ENCODE results near the gene PDCD7.
"Not testable (repeated sequence)": the region's sequence is repeated elsewhere in the genome, so short reads cannot be mapped to it uniquely, and the experiment has no call there.

The PDCD7 gene

GRCh38 chr15:65133548-65134200, at the start of gene PDCD7:
Gene PDCD7 (minus strand): TSS chr15:65133808. CDS start chr15:65133781, 27 bp downstream.
- peak; percentile 90 for DNase-seq (ENCODE audit: low read depth, low spot score)

DNA sequence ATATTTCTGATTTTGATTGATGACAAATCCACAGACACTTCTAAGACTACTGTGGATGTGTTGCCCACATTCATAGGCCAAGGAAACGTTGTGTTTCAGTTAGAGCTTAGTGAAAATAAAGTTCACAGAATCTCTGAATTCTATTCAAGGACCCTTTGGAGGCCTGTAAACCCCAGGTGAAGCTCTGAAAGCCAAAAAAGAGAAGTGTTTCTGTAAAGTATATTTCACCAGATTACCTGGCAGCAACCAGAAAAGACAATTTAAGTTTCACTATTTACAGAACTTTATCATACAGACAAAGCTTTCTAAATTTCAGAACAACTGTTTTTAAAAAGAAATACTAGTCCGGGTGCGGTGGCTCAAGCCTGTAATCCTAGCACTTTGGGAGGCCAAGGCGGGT, 48.9 kb upstream of the PDCD7 start:
- DNase-seq (ENCODE audit: low read depth, low spot score), result no peak

- DNase-seq (ENCODE audit: low read depth, low spot score), result not testable (repeated sequence)
Observed at GRCh38 chr15:65181582-65182353, 48.2 kb upstream of the PDCD7 start.

DNA sequence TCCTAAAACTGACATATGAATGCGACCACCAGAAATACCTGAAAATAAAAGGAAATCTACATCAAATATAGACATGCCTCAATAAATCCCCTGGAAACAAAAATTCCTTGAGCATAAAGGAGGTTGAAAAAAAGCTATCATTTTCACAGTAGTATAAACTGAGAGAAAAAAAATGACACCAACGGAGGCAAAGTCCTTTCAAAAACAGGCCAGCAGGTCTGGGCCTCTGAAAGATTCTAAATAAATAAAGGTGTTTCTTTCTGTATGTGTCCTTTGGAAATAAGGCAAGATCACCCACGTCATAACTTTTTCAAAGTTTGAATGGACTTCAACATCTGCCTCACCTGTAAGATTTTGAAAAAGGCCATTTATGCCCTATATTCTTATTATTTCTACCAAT, 46.6 kb upstream of the PDCD7 start:
- DNase-seq (ENCODE audit: low read depth, low spot score), result no peak

- no peak for DNase-seq (ENCODE audit: low read depth, low spot score)
Observed at GRCh38 chr15:65177901-65178300, 44.3 kb upstream of the PDCD7 start.

DNA sequence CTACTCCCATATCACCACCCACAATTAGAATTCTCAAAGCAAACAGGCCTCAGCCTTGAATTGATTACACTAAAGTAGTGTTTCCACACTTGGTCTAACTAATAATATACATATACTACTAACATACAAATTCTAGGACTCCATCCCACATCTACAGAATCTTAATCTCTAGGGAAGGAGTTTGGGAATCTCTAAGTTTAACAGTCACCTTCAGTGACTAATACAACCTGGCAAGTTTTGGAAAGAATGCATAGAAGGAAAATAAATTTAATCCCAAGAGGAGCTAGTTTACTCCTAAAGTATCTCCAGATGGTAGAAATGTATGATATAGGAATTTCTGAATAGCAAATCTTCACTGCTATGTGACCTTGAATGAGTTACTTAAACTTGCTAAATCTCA, 42.4 kb upstream of the PDCD7 start:
- no peak for DNase-seq (ENCODE audit: low read depth, low spot score)

DNA sequence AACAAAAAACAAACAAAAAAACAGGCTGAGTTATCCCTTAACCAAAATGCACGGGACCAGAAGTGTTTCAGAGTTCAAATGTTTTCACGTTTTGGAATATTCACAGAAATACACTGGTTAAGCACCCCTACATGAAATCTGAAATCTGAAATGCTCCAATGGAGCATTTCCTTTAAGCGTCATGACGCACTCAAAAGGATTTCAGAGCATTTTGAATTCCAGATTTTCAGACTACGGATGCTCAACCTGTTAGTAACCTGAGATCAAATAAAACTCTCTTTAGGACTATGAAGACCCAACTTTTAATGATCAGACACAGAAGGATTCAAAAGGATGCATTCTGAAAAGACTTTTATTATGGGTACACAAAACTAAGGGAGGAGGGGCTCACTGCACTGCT, 41.9 kb upstream of the PDCD7 start:
- no peak for DNase-seq (ENCODE audit: low read depth, low spot score)

DNA sequence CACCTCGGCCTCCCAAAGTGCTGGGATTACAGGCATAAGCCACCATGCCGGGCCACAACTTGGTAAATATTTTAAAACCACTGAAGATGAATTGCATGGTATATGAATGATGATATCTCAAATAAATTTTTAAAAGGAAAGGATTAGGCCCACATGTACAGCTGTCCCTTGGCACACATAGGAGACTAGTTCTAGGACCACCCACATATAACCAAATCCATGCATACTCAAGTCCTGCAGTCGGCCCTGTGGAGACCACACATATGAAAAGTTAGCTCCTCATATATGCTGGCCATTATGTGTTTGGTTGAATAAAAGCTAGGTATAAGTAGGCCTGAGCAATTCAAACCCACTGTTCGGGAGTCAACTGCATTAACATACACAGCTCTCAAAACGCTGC, 40.9 kb upstream of the PDCD7 start:
- DNase-seq (ENCODE audit: low read depth, low spot score), result no peak

- no peak for DNase-seq (ENCODE audit: low read depth, low spot score)
Observed at GRCh38 chr15:65172531-65172930, 38.9 kb upstream of the PDCD7 start.

- no peak for DNase-seq (ENCODE audit: low read depth, low spot score)
Observed at GRCh38 chr15:65171428-65171827, 37.8 kb upstream of the PDCD7 start.

- DNase-seq (ENCODE audit: low read depth, low spot score), result no peak
Observed at GRCh38 chr15:65165875-65166274, 32.3 kb upstream of the PDCD7 start.

DNA sequence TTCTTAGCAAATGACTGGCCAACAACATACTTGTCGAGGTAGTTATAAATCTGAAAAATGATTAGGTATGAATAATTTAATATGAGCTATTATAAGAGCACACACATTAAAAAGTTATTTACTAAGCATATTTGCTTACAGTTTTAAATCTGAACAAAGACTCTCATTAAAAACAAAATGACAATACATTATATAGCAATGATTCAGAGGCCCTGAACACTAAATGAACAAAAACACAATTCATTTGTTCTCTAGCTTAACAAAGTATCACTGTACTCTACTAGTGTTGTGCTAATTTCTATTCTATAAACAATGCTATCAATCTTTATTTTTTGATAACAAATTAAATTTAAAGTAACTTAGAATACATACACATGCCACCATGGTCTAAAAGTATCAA, 30.5 kb upstream of the PDCD7 start:
- DNase-seq (ENCODE audit: low read depth, low spot score), result no peak

DNA sequence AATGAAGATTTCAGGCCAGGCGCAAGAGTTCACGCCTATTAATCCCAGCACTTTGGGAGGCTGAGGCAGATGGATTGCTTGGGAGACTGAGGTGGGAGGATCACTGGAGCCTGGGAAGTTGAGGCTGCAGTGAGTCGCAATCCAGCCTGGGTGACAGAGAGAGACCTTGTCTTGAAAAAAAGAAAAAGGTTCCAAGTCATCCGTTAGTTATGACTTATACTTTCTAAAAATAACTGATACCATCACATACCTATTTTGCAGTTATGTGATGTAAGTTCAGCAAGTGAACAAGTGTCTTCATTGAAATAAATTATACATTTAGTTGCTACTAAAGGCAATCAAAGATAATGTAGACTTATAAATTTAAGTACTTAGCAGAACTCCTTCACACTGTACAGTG, 29.4 kb upstream of the PDCD7 start:
- DNase-seq (ENCODE audit: low read depth, low spot score), result no peak

DNA sequence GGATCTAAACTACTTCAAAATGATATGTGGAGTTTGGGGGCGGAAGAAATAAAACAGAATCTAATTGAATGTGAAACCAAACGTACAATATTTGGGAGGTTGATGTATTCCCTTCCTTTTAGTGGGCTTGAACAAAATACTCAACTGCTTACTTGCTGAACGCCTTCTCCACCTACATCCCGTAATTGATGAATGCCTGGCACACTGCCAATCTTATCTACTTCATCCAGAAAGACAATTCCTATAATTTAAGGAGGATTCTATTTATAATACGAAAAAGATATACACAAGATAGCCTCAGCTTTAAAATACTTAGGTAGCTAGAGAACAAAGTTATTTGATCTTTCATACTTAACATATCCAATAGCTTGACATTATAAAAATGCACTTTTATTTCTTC, 23.1 kb upstream of the PDCD7 start:
- DNase-seq (ENCODE audit: low read depth, low spot score), result no peak

DNA sequence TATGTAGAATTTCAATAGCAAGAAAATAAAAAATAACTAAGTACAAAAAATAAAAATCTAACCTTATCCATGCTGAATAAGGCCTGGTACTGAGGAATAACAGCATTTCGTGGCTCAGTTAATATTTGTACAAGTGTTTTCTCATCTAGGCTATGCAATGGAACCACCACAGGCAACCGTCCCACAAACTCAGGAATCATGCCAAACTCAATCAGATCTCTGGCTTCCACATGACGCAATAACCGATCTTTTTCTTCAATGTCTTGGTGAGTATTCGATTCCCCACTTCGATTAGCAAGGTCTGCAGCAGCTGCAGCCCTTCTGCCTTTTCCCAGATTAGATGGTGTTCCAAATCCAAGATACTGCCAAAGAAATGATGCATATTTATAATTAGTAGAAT, 21.1 kb upstream of the PDCD7 start:
- no peak for DNase-seq (ENCODE audit: low read depth, low spot score)

DNA sequence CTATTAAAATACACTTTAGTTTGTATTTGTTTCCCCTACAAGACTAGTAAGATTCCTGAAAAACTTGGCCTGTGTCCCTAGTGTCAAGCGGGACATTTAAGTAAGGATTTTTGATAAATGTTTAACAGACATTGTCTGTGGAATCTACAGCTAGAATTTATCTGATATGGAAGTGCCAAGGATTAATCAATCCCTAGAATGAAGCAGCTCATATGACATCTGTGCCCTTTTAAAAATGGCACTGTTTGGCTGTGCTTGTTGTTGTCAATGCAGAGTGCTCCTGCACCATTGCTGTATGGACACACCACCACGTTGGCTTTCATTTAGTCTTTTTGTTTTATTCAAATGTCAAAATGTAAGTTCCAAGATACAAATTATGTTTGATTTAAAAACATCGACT, 14.3 kb upstream of the PDCD7 start:
- no peak for DNase-seq (ENCODE audit: low read depth, low spot score)

- DNase-seq (ENCODE audit: low read depth, low spot score), result no peak
Observed at GRCh38 chr15:65146438-65146837, 12.8 kb upstream of the PDCD7 start.

DNA sequence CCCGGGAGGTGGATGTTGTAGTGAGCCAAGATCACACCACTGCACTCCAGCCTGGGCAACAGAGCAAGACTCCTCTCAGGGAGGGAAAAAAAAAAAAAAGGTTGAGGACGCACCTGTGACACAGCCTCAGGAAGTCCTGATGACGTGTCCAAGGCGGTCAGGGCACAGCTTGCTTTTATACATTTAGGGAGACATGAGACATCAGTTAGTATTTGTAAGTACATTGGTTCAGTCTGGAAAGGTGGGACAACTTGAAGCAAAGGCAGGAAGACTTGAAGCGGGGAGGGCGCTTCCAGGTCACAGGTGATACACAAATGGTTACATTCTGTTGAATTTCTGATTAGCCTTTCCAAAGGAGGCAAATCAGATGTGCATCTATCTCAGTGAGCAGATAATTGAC, 5.0 kb upstream of the PDCD7 start:
- not testable (repeated sequence) for DNase-seq (ENCODE audit: low read depth, low spot score)

DNA sequence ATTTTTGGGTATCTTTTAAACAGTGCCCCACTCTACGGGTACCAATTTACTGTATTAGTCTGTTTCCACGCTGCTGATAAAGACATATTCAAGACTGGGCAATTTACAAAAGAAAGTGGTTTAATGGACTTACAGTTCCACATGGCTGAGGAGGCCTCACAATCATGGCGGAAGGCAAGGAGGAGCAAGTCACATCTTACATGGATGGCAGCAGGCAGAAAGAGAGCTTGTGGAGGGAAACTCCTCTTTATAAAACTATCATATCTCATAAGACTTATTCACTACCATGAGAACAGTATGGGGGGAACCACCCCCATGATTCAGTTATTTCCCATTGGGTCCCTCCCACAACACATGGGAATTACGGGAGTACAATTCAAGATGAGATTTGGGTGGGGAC, 4.3 kb upstream of the PDCD7 start:
- DNase-seq (ENCODE audit: low read depth, low spot score), result not testable (repeated sequence)

GRCh38 chr15:65137089-65137488, 3.5 kb upstream of the PDCD7 start:
- DNase-seq (ENCODE audit: low read depth, low spot score), result peak; percentile 12

- DNase-seq (ENCODE audit: low read depth, low spot score), result no peak
Observed at GRCh38 chr15:65134538-65134937, 930 bp upstream of the PDCD7 start.

- peak; percentile 68 for DNase-seq (ENCODE audit: low read depth, low spot score)
Observed at GRCh38 chr15:65132878-65133547, 595 bp downstream of the PDCD7 start.

- DNase-seq (ENCODE audit: low read depth, low spot score), result peak; percentile 42
Observed at GRCh38 chr15:65130941-65131340, 2.7 kb downstream of the PDCD7 start.
